CD14-positive monocyte (primary cell): ENCODE data around the gene TRIM36. TPM values are rescaled to one million over a fixed set of nuclear protein-coding genes. Genes with fewer than 3 reads are reported as not detected.

Experiments used
- DNase-seq, 3 donors: peaks; one replicate each; pipeline ENCODE4 v3.0.0-alpha.2; 2011 to 2022
- H2AFZ ChIP-seq: 2 replicates; pipeline ENCODE4 v1.6.0; 2012; ENCODE audit warnings: mild to moderate bottlenecking, low read depth, low read length, inconsistent platforms; ENCODE audit not compliant: insufficient read depth, poor library complexity, severe bottlenecking
- H3K27ac ChIP-seq, 2 donors: 1 replicate in 1 of 2; 2 replicates in 1 of 2; pipeline ENCODE4 v1.5.1; 2012 to 2013; ENCODE audit warnings: low read length in 2 of 2, control low read depth in 1 of 2, inconsistent platforms in 1 of 2, low read depth in 1 of 2, mild to moderate bottlenecking in 1 of 2
- H3K27me3 ChIP-seq, 2 donors: one replicate each; pipeline versions ENCODE4 v1.6.0 to v1.6.1; 2011 to 2013; ENCODE audit warnings: low read length in 2 of 2; ENCODE audit not compliant: control insufficient read depth in 2 of 2, insufficient read depth in 2 of 2
- H3K36me3 ChIP-seq, 2 donors: replicated peaks in 1 of 2; 1 replicate in 1 of 2; 2 replicates in 1 of 2; pipeline versions ENCODE4 v1.5.1 to v1.6.1; 2012 to 2013; ENCODE audit warnings: low read length in 2 of 2, control low read depth in 1 of 2, inconsistent platforms in 1 of 2, mild to moderate bottlenecking in 1 of 2; ENCODE audit not compliant: insufficient read depth in 2 of 2, control insufficient read depth in 1 of 2
- H3K4me1 ChIP-seq, 2 donors: 1 replicate in 1 of 2; 2 replicates in 1 of 2; pipeline versions ENCODE4 v1.5.1 to v1.6.1; 2012 to 2013; ENCODE audit warnings: low read length in 2 of 2, control low read depth in 1 of 2, inconsistent platforms in 1 of 2, mild to moderate bottlenecking in 1 of 2, moderate library complexity in 1 of 2; ENCODE audit not compliant: insufficient read depth in 2 of 2, control insufficient read depth in 1 of 2
- H3K4me2 ChIP-seq: replicated peaks from 2 replicates; pipeline ENCODE3; 2012; ENCODE audit warnings: low read length, moderate library complexity, mild to moderate bottlenecking; ENCODE audit not compliant: poor library complexity, severe bottlenecking; ENCODE audit errors: extremely low read depth
- H3K4me3 ChIP-seq, 3 experiments: fragments of 200-600 bp in 1 of 3; sonication (generic) in 1 of 3; replicated peaks in 1 of 3; 1 replicate in 2 of 3; 2 replicates in 1 of 3; pipeline ENCODE4 v1.5.1; 2011 to 2013; ENCODE audit warnings: low read length in 3 of 3, mild to moderate bottlenecking in 3 of 3, control low read depth in 2 of 3, low read depth in 2 of 3, inconsistent platforms in 1 of 3, moderate library complexity in 1 of 3
- H3K79me2 ChIP-seq: 2 replicates; pipeline ENCODE4 v1.6.0; 2012; ENCODE audit warnings: mild to moderate bottlenecking, control low read depth, inconsistent platforms, low read length, moderate library complexity; ENCODE audit not compliant: insufficient read depth
- H3K9ac ChIP-seq: 2 replicates; pipeline ENCODE4 v1.6.0; 2017; ENCODE audit warnings: low read length, mild to moderate bottlenecking; ENCODE audit not compliant: insufficient read depth, poor library complexity, severe bottlenecking
- H3K9me3 ChIP-seq, 2 donors: replicated peaks in 1 of 2; 1 replicate in 1 of 2; 2 replicates in 1 of 2; pipeline versions ENCODE4 v1.5.1 to v1.6.1; 2012 to 2013; ENCODE audit warnings: low read length in 2 of 2, control low read depth in 1 of 2; ENCODE audit not compliant: control insufficient read depth in 1 of 2, insufficient read depth in 1 of 2
- H4K20me1 ChIP-seq: 2 replicates; pipeline ENCODE4 v1.6.0; 2012; ENCODE audit warnings: mild to moderate bottlenecking, low read length, control low read depth, moderate library complexity; ENCODE audit not compliant: insufficient read depth
- H3K27ac Mint-ChIP-seq, 7 donors: one replicate each; pipeline ENCODE4 v1.8.0; 2020; ENCODE audit warnings: mild to moderate bottlenecking in 7 of 7, mixed read lengths in 7 of 7, moderate library complexity in 6 of 7, inconsistent platforms in 2 of 7
- H3K27me3 Mint-ChIP-seq, 3 donors: one replicate each; pipeline ENCODE4 v1.8.0; 2021 to 2022; ENCODE audit warnings: low read depth in 3 of 3, mild to moderate bottlenecking in 3 of 3, mixed read lengths in 3 of 3, moderate library complexity in 3 of 3, inconsistent platforms in 1 of 3
- H3K36me3 Mint-ChIP-seq, 2 donors: one replicate each; pipeline ENCODE4 v1.8.0; 2020; ENCODE audit warnings: mixed read lengths in 2 of 2, inconsistent platforms in 1 of 2, mild to moderate bottlenecking in 1 of 2
- H3K4me1 Mint-ChIP-seq: one replicate; pipeline ENCODE4 v1.8.0; 2020; ENCODE audit warnings: mild to moderate bottlenecking, mixed read lengths
- H3K4me3 Mint-ChIP-seq, 2 donors: one replicate each; pipeline ENCODE4 v1.8.0; 2020; ENCODE audit warnings: mild to moderate bottlenecking in 2 of 2, mixed read lengths in 2 of 2, moderate library complexity in 1 of 2
- H3K9me3 Mint-ChIP-seq, 7 donors: one replicate each; pipeline ENCODE4 v1.8.0; 2020 to 2022; ENCODE audit warnings: mixed read lengths in 7 of 7, mild to moderate bottlenecking in 6 of 7, moderate library complexity in 6 of 7, inconsistent platforms in 2 of 7
- CTCF ChIP-seq: fragments of 200-600 bp; IDR thresholded peaks from one replicate; pipeline ENCODE4 v1.8.0; 2022; ENCODE audit warnings: antibody characterized with exemption, mild to moderate bottlenecking
- WGBS: methylation state at CpG from one replicate; pipeline ENCODE4 v1.1.5; 2013; ENCODE audit warnings: missing lambda C conversion rate; ENCODE audit not compliant: insufficient coverage; 5-methylcytosine and 5-hydroxymethylcytosine counted together
- intact Hi-C, 2 donors: fragments of 100-400 bp; cut with micrococcal nuclease; formaldehyde crosslinking; loops; one replicate each; pipeline versions ENCODE4 v1.15.0 to v1.15.1; 2023
- polyA plus RNA-seq, 3 donors: library from polyadenylated mRNA; depleted of rRNA in 1 of 3; unstranded in 2 of 3; stranded (reverse) in 1 of 3; fragments of 300-500 nt in 2 of 3; fragments of >200 nt in 1 of 3; fragmentation: Illumina TruSeq in 2 of 3; gene quantifications; 1 replicate in 2 of 3; 2 replicates in 1 of 3; pipeline ENCODE4 v1.2.3, GENCODE V29; 2012 to 2021

The TRIM36 gene
- polyA plus RNA-seq, 3 donors = 1.7 to 2.3 (median 1.9) TPM

- H3K36me3 ChIP-seq = no peaks in the 10 kb centered on the region
- TF ChIP-seq CTCF = no peak
- no peak overlapping the region for H2AFZ ChIP-seq
- H4K20me1 ChIP-seq = no peaks in the 10 kb centered on the region
- H3K4me1 ChIP-seq = no peaks in the 10 kb centered on the region
- no peak overlapping the region for H3K27ac ChIP-seq
- H3K4me2 ChIP-seq = no peak overlapping the region
- H3K27me3 Mint-ChIP-seq = peaks cover 17 to 28% (median 20%) of the 10 kb centered on the region in 3 donors
- peak overlapping the region in 1 of 2 donors; percentile 21 for H3K4me3 Mint-ChIP-seq
- H3K79me2 ChIP-seq = no peaks in the 10 kb centered on the region
- no peaks in the 10 kb centered on the region for H3K4me1 Mint-ChIP-seq
- peaks cover 0 to 2% of the 10 kb centered on the region in 2 donors for H3K36me3 Mint-ChIP-seq
- no peak overlapping the region for H3K27ac Mint-ChIP-seq
- H3K9me3 Mint-ChIP-seq = peaks cover 0 to 2% (median 0%) of the 10 kb centered on the region in 7 donors
- no peaks in the 10 kb centered on the region for H3K9me3 ChIP-seq
- H3K27me3 ChIP-seq = peaks cover 18 to 31% of the 10 kb centered on the region in 2 donors
- no peak overlapping the region for H3K4me3 ChIP-seq
- DNase-seq = no peak
- intact Hi-C loops = no loop called here
- no peak overlapping the region for H3K9ac ChIP-seq
- WGBS = 96% methylated on average over 7 of the region's 8 CpGs
Observed at GRCh38 chr5:115191474-115192031, 21.8 kb upstream of the TRIM36 start.

GRCh38 chr5:115190388-115190787 lies 20.7 kb upstream of the TRIM36 start:
- H3K4me2 ChIP-seq = no peak overlapping the region
- H3K27ac ChIP-seq = no peak overlapping the region
- peaks cover 0 to 2% (median 0%) of the 10 kb centered on the region in 7 donors for H3K9me3 Mint-ChIP-seq
- H2AFZ ChIP-seq = no peak overlapping the region
- no peak overlapping the region for H3K9ac ChIP-seq
- H3K36me3 Mint-ChIP-seq = no peaks in the 10 kb centered on the region
- no peaks in the 10 kb centered on the region for H3K4me1 Mint-ChIP-seq
- no peak overlapping the region for H3K4me3 Mint-ChIP-seq
- peaks cover 25 to 35% (median 26%) of the 10 kb centered on the region in 3 donors for H3K27me3 Mint-ChIP-seq
- H3K36me3 ChIP-seq = no peaks in the 10 kb centered on the region
- no peaks in the 10 kb centered on the region for H3K4me1 ChIP-seq
- no peak overlapping the region for H3K27ac Mint-ChIP-seq
- H3K4me3 ChIP-seq = no peak overlapping the region
- peaks cover 23 to 38% of the 10 kb centered on the region in 2 donors for H3K27me3 ChIP-seq
- no peaks in the 10 kb centered on the region for H4K20me1 ChIP-seq
- no peaks in the 10 kb centered on the region for H3K79me2 ChIP-seq
- TF ChIP-seq CTCF = no peak
- intact Hi-C loops = no loop called here
- H3K9me3 ChIP-seq = no peaks in the 10 kb centered on the region
- 75% methylated on average over 2 of the region's 4 CpGs for WGBS
- no peak for DNase-seq
